Fibroblast of lung (primary cell): ENCODE results near the gene ANO1.

ENCODE experiments used
- CTCF ChIP-seq, 2 donors: IDR thresholded peaks in 1 of 2; conservative IDR thresholded peaks in 1 of 2; 1 replicate in 1 of 2; 2 replicates in 1 of 2; pipeline ENCODE4 v1.5.1; 2011 to 2012; ENCODE audit warnings: low read length in 2 of 2, control low read depth in 1 of 2, inconsistent platforms in 1 of 2, low read depth in 1 of 2, mild to moderate bottlenecking in 1 of 2
- EZH2 ChIP-seq: IDR thresholded peaks from 2 replicates; pipeline ENCODE4 v1.5.1; 2012; ENCODE audit warnings: low read length, control low read depth, mild to moderate bottlenecking; ENCODE audit errors: missing control alignments

GRCh38 chr11:70200212-70200844, 122.2 kb downstream of the ANO1 start:
- TF ChIP-seq CTCF (conservative IDR thresholded peaks at IDR 0.05 in 1 of 2, IDR thresholded peaks at IDR 0.05 in 1 of 2; ENCODE audit: low read depth in 1 of 2, low read length in 2 of 2), result no peak
- TF ChIP-seq EZH2, result no peak
